Sigmoid colon (tissue), 7 donors: ENCODE measurements around the gene ANXA3. TPM values are rescaled to one million over a fixed set of nuclear protein-coding genes. Genes with fewer than 3 reads are reported as not detected.

Experiments used
- DNase-seq: peaks from one replicate; pipeline ENCODE4 v3.0.0-alpha.2; 2019
- H3K27ac ChIP-seq, 4 donors: fragments of 200-600 bp; sonication (generic); one replicate each; pipeline ENCODE4 v1.5.1; 2016 to 2019; ENCODE audit warnings: mild to moderate bottlenecking in 1 of 4
- H3K27me3 ChIP-seq, 3 donors: fragments of 200-600 bp; sonication (generic); one replicate each; pipeline ENCODE4 v1.5.1; 2019; ENCODE audit warnings: mild to moderate bottlenecking in 1 of 3
- H3K36me3 ChIP-seq, 4 donors: fragments of 200-600 bp; sonication (generic); one replicate each; pipeline ENCODE4 v1.5.1; 2016 to 2019
- H3K4me1 ChIP-seq, 4 donors: fragments of 200-600 bp; sonication (generic); one replicate each; pipeline ENCODE4 v1.5.1; 2017 to 2019
- H3K4me3 ChIP-seq, 4 donors: fragments of 200-600 bp; sonication (generic); one replicate each; pipeline ENCODE4 v1.5.1; 2017 to 2019; ENCODE audit warnings: mild to moderate bottlenecking in 2 of 4, moderate library complexity in 1 of 4
- H3K9me3 ChIP-seq, 4 donors: fragments of 200-600 bp in 3 of 4; sonication (generic) in 3 of 4; one replicate each; pipeline versions ENCODE4 v1.5.1 to v1.6.1; 2013 to 2019
- CTCF ChIP-seq, 4 experiments: fragments of 450-650 bp in 3 of 4; fragments of 200-600 bp in 1 of 4; IDR thresholded peaks; one replicate each; pipeline ENCODE4 v1.5.1; 2016 to 2019; ENCODE audit warnings: antibody characterized with exemption in 4 of 4, mild to moderate bottlenecking in 3 of 4, moderate library complexity in 2 of 4
- EP300 ChIP-seq, 4 donors: sonication (generic); formaldehyde crosslinking; IDR thresholded peaks; one replicate each; pipeline ENCODE4 v1.6.1; 2017; ENCODE audit warnings: antibody characterized with exemption in 4 of 4
- POLR2A ChIP-seq, 2 donors: fragments of 450-650 bp; IDR thresholded peaks; one replicate each; pipeline ENCODE4 v1.6.1; 2016; ENCODE audit warnings: antibody characterized with exemption in 2 of 2, mild to moderate bottlenecking in 2 of 2, moderate library complexity in 2 of 2
- POLR2AphosphoS5 ChIP-seq, 4 donors: sonication (generic); formaldehyde crosslinking; IDR thresholded peaks; one replicate each; pipeline ENCODE4 v1.6.1; 2017; ENCODE audit warnings: antibody characterized with exemption in 4 of 4
- WGBS, 2 donors: extraction: QIAGEN DNeasy Blood & Tissue Kit; methylation state at CpG; one replicate each; pipeline ENCODE4 v1.1.7; 2013; 5-methylcytosine and 5-hydroxymethylcytosine counted together
- intact Hi-C: fragments of 100-400 bp; cut with DNase I; formaldehyde crosslinking; loops from one replicate; pipeline ENCODE4 v1.15.1; 2023
- polyA plus RNA-seq, 3 donors: library from polyadenylated mRNA; stranded (reverse); fragments of 200-250 nt; gene quantifications; one replicate each; pipeline ENCODE4 v1.2.3, GENCODE V29; 2013
- total RNA-seq, 4 donors: library from RNA; depleted of rRNA; stranded (reverse); fragments of >200 nt; gene quantifications; one replicate each; pipeline ENCODE4 v1.1.0, GENCODE V29; 2016
- donor health status: healthy with polysubstance abuse.
- donor health status: Bipolar disorder and iron deficiency.
- donor health status: healthy.

Gene ANXA3
- total and polyA plus RNA-seq, 7 donors = 17.8 to 109 (median 46.4) TPM

DNA sequence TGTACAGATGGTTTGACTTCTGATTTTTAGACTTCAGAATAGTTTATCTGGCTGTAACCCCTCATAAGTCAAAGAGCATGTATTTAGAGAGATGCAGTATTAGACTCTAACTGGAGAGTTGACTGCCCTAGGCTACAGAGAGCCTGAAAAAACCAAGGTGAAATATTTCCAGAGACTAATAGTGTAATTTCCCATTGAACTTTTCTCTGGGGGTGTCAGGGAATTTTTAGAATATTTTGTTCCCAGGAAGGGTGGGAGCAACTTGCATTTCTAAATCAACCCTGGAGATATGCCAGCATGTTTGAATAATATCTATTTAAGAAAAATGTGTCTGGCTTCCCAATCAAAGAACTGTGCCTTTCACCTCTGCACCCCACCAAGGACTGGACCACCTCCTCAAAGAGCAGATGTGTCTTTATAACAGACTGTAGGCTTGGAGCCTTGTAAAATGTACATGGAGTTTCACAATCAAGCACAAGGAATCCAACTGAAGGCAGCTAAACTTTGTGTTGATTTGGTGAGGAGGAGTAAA, 2.0 kb downstream of the ANXA3 start:
- DNase-seq = no peak
- Histone ChIP-seq H3K4me1 (peaks cover 0 to 27% (median 17%) of the 10 kb centered on the region in 4 donors), H3K27me3 (no peaks in the 10 kb centered on the region), H3K9me3 (no peaks in the 10 kb centered on the region), H3K4me3 (no peak overlapping the region), H3K36me3 (no peaks in the 10 kb centered on the region), H3K27ac (peak overlapping the region in 3 of 4 donors; percentile 75 to 86 (median 82))
- no peak for TF ChIP-seq POLR2A (IDR thresholded peaks at IDR 0.05)
- no peak for TF ChIP-seq EP300 (IDR thresholded peaks at IDR 0.05)
- no peak for TF ChIP-seq CTCF (IDR thresholded peaks at IDR 0.05)
- no peak for TF ChIP-seq POLR2AphosphoS5 (IDR thresholded peaks at IDR 0.05)
- intact Hi-C loops = no loop called here

- H3K4me1 ChIP-seq = peaks cover 0 to 38% (median 27%) of the 10 kb centered on the region in 4 donors
- H3K9me3 ChIP-seq = no peaks in the 10 kb centered on the region
- intact Hi-C loops = no loop called here
- no peak for DNase-seq
- peak overlapping the region in 1 of 4 donors; percentile 25 for H3K27ac ChIP-seq
- TF ChIP-seq CTCF (IDR thresholded peaks at IDR 0.05) (no peak), POLR2AphosphoS5 (IDR thresholded peaks at IDR 0.05) (no peak), POLR2A (IDR thresholded peaks at IDR 0.05) (no peak), EP300 (IDR thresholded peaks at IDR 0.05) (no peak)
- H3K4me3 ChIP-seq = no peak overlapping the region
- no peaks in the 10 kb centered on the region for H3K36me3 ChIP-seq
- H3K27me3 ChIP-seq = no peaks in the 10 kb centered on the region
- WGBS, 2 donors = 74 to 89% methylated on average over 4 of the region's 4 CpGs
These were observed 5.1 kb downstream of the ANXA3 start for GRCh38 chr4:78556665-78557064.

DNA sequence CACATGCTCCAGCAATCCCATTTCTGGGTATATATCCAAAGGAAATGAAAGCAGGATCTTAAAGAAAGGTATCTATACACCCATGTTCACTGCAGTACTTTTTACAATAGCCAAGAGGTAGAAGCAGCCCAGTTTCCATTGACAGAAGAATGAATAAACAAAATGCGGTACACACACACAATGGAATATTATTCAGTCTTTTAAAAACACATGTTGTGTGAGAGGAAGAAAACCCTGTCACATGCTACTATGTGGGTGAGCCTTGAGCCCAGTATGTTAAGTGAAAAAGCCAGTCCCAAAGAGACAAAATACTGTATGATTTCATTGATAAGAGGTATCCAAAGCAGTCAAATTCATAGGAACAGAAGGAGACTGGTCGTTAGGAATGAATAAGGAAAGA, 6.3 kb downstream of the ANXA3 start:
- Histone ChIP-seq H3K36me3 (no peaks in the 10 kb centered on the region), H3K27ac (peak overlapping the region in 2 of 4 donors; percentile 25 to 33), H3K4me1 (peaks cover 0 to 42% (median 27%) of the 10 kb centered on the region in 4 donors), H3K4me3 (no peak overlapping the region), H3K9me3 (no peaks in the 10 kb centered on the region), H3K27me3 (no peaks in the 10 kb centered on the region)
- TF ChIP-seq CTCF (IDR thresholded peaks at IDR 0.05) (no peak), POLR2A (IDR thresholded peaks at IDR 0.05) (no peak), POLR2AphosphoS5 (IDR thresholded peaks at IDR 0.05) (no peak), EP300 (IDR thresholded peaks at IDR 0.05) (no peak)
- WGBS, 2 donors = 56 to 65% methylated on average over 2 of the region's 2 CpGs
- no peak for DNase-seq
- intact Hi-C loops = no loop called here

GRCh38 chr4:78558410-78558809, 6.8 kb downstream of the ANXA3 start:
- no peaks in the 10 kb centered on the region for H3K36me3 ChIP-seq
- 20 to 60% methylated on average over 1 of the region's 1 CpG for WGBS, 2 donors
- no peak overlapping the region for H3K4me3 ChIP-seq
- no peaks in the 10 kb centered on the region for H3K27me3 ChIP-seq
- no peak for DNase-seq
- H3K9me3 ChIP-seq = no peaks in the 10 kb centered on the region
- peaks cover 0 to 38% (median 24%) of the 10 kb centered on the region in 4 donors for H3K4me1 ChIP-seq
- peak overlapping the region in 1 of 4 donors; percentile 18 for H3K27ac ChIP-seq
- TF ChIP-seq EP300 (IDR thresholded peaks at IDR 0.05) = no peak
- no peak for TF ChIP-seq POLR2A (IDR thresholded peaks at IDR 0.05)
- no peak for TF ChIP-seq POLR2AphosphoS5 (IDR thresholded peaks at IDR 0.05)
- no peak for TF ChIP-seq CTCF (IDR thresholded peaks at IDR 0.05)
- intact Hi-C loops = no loop called here
